GM21423 (cell line): ENCODE results near the gene HOXD13.

Source experiments
- ATAC-seq: cut with Tn5 transposase; IDR thresholded peaks from one replicate; pipeline ENCODE4 v1.9.1; 2021; ENCODE audit warnings: mild to moderate bottlenecking, moderate library complexity; ENCODE audit not compliant: unreplicated experiment

HOXD13 gene

DNA sequence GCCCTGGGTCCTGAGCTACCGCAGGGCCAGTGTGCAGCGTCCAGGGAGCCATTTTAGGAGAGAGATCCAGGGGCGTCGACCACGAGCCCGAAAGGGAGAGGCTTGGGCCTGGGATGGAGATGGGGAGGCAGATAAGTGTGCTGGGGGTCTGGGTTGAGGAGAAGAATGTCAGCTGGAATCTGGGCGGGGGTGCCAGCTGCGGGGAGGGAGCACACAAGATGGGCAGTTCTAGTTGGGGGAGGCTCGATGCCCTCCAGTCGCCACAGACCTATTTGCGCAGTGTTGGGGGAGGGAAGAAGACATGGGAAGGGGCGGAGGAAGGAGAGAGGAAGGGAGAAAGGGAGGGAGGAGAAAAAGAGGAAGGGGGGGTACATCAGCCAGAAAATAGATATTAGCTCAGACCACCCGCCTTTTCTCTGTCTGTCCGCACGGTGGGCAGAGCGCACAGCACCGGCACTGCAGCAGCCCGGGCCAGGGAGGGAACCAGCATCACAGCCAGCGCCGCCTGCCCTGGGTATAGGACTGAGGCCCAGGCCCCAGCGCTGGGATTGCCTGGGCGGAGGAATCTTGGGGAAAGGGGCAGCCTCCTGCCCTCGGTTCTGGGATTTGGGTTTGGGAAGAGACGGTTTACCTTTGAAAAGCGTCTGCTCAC is 12.7 kb downstream of the HOXD13 start:
- no peak for ATAC-seq

DNA sequence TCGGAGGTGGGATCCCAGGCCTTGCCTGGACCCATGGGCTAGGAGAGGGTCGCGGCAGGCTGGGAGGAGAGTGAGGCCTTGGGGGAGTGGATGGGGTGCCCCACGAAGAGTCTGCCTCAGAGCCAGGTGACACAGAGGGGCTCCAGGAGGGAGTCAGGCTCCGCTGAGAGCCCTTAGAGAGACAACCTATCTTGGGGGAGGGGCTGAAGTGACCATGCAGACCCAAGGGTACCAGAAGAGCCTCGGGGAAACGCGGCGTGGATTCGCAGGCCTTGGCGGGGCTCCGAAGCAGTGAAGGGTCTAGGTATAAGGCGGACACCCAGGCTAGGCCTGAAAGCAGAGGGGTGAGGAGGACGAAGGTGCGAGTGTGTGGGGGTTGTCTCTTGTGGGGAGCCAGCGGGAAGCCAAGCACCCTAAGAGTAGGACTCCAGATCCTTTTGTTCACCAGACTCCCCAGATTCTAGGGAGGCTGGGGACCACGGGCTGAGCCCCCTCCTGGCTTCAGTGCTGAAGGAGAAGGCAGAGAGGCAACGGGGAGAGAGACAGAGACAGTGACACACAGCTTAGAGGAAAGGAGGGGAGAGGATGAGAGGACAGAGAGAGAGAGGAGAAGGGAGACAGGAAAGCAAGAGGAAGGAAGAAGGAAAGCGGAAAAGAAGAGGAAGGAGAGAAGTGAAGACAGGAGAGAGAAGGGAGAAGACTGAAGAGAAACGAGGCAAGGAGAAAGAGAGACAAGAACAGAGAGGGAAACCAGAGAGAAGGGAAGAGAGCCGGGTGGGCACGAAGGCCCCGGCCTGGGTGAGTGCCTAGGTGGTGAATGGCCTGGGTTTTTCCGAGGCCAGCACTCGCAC is 13.4 kb downstream of the HOXD13 start:
- no peak for ATAC-seq

DNA sequence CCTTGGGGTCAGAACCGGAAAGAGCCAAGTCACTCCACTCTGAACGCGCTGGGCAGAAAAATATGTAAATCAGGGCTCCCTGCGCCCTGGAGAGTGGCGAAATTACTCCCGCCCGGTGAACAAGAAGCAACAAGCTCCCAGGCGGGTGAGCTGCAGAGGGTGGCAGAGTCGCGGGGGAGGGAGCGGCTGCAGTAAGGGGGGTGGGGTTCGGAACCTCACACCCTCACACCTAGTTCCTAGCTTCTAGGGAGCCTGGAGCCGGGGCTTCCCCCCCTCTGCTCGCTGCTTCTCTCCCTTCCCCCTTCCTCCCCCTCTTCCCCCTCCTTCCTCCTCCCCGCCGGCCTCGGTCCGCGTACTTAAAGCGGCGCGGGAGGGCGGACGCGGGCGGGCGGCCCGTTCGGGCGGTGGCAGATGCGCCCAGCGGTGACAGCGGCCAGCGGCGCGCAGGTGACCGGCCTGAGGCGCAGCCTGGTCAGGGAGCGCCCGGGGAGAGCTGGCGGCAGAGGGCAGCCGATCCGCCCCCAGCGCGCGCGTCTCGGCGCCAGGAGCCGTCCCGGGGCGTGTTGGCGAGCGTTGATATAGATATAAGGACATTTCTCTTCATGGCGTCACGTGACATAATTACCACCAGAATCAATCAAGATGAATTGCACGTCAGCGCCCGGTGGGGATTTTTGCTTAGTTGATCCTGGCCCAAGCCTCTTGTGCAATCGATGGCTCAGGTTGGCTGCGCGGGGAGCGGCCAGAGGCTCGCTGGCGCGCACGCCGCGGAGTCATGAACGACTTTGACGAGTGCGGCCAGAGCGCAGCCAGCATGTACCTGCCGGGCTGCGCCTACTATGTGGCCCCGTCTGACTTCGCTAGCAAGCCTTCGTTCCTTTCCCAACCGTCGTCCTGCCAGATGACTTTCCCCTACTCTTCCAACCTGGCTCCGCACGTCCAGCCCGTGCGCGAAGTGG is 14.3 kb downstream of the HOXD13 start, which contains the start of gene HOXD11:
HOXD11 (plus strand) TSS at position 700 of the 959 bp plus-strand sequence; CDS start at position 776, 76 bp downstream.
- no peak for ATAC-seq

DNA sequence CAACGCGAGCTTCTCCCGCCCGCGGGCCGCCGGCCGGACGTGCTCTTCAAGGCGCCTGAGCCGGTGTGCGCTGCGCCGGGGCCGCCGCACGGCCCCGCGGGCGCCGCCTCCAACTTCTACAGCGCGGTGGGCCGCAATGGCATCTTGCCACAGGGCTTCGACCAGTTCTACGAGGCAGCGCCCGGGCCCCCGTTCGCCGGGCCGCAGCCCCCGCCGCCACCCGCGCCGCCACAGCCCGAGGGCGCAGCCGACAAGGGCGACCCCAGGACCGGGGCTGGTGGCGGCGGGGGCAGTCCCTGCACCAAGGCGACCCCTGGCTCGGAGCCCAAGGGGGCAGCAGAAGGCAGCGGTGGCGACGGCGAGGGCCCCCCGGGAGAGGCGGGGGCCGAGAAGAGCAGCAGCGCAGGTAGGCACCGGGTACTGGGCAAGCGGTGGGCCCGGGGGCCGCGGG is 15.2 kb downstream of the HOXD13 start:
- no peak for ATAC-seq

DNA sequence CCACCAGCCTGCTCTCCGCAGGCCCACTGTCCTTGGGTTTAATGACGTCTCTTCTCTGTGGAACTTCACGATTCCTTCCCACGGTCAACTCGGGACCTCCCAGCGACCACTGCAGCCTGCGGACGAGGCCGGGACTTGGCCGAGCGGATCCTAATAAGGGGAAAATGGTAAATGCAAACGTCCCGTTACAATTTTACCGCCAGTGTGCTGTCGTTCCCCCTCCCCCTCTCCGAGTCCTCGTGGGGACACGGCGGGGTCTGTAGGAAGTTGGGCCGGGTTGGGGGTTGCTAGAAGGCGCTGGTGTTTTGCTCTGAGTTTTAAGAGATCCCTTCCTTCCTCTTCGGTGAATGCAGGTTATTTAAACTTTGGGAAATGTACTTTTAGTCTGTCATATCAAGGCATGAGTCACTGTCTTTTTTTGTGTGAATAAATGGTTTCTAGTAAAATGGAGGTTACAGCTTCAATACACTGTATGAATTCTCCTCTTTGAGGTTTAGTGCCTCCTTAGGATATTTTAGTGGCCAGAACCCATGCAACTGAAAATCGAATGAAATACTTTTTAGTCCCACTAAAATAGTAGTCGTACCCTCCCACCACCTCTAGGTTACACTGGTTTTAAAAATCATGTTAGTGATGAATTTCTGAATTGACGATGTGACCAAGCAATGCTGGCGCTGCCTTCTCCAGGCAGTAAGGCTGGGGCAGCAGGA is 16.8 kb downstream of the HOXD13 start:
- no peak for ATAC-seq

DNA sequence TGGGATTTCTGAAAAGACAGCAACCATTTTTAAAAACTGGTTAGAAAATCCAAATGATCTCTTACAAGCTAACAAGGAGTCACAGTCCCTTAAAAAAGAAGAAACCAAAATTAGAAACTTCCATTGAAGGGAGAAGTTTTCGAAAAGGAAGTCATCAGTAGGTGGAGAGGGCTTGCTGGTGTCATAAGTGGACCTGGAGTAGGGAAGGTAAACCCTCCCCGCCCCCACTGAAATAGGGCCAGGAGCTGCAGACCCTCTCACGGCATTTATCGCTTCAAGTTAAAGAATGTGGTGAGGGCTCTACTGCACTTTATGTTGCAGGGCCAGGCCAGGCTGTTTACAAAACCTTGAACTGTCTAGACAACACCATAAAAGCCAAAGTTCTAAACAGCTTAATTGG is 17.4 kb downstream of the HOXD13 start:
- no peak for ATAC-seq

DNA sequence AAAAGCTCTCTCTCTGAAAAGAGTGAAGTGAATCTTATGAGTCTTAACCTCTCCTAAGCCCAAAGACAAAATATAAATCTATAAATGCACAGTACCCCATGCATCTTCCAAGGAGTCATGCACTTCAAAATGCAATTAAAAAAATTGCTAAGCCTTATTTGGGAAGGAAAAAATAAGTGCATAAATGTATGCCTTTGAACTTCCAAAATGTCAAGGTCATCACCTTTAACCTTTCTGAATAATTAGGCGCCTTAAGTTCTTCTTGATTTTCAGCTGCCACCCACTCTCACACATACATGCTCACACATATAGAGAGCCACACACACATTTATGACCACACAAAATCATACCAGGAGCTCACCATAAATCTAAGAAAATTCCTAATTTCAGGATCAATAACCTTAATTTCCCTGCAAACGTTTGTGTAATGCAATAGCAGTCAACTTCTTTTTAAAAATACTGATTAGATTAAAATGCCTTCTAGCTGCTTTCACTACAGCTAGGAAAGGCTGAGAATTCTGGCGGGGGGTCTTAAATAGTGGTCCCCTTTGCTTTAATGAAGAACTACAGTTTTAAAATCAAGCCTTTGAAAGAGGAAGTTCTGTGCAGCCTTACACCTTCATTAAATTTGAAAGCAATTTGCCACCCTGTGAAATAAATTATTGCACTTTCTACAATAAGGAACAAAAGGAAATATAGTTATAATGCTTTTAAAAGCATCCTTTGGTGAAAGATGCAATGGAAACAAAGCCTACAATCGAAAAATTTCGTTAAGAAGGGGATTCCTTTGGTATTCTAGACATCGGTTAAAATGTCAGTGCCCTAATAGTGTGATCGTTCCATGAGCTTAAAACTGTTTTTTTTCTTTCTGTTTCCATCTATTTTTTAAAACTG is 18.1 kb downstream of the HOXD13 start:
- ATAC-seq = no peak

DNA sequence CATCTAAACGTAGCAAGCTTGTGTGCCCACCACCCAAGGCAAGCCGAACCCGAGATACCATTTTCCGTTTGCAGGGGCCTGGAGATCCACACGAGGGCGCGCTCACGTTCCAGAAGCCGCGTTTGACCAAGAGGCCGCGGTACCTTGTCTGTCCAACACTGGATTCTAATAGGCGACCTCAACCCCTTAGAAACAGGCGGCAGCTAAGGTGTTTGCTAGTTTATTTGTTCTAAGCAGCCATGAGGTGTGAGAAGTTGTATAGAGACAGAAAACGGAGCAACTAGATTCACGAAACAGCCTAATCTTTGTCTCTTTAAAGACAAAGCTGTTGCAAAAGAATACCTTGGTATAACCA is 18.8 kb downstream of the HOXD13 start:
- ATAC-seq = no peak

DNA sequence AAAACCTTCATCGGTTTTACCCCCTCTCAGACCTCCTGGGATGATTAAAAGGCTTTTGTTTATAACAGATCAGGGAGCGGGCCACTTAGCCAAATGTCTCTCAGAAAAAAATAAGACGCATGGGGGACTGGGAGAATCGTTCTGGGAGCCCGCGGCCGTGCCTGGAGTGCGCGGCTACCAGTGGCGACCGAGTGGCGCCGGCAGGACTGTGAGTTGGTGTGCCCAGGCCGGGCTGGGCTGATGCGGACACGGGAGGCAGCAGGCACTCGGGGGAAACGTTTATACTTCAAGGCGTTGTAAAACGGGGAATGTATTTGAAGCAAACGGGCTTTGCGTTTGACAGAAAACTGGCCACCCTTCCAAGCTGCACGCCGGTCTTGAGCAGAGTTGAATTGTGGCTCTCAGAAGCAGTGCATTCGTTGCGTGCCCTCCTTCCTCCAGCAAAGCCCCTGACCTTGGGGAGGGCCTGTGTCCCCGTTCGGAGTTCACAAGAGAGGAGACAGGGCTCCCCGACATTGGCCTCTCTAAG is 19.4 kb downstream of the HOXD13 start:
- no peak for ATAC-seq

DNA sequence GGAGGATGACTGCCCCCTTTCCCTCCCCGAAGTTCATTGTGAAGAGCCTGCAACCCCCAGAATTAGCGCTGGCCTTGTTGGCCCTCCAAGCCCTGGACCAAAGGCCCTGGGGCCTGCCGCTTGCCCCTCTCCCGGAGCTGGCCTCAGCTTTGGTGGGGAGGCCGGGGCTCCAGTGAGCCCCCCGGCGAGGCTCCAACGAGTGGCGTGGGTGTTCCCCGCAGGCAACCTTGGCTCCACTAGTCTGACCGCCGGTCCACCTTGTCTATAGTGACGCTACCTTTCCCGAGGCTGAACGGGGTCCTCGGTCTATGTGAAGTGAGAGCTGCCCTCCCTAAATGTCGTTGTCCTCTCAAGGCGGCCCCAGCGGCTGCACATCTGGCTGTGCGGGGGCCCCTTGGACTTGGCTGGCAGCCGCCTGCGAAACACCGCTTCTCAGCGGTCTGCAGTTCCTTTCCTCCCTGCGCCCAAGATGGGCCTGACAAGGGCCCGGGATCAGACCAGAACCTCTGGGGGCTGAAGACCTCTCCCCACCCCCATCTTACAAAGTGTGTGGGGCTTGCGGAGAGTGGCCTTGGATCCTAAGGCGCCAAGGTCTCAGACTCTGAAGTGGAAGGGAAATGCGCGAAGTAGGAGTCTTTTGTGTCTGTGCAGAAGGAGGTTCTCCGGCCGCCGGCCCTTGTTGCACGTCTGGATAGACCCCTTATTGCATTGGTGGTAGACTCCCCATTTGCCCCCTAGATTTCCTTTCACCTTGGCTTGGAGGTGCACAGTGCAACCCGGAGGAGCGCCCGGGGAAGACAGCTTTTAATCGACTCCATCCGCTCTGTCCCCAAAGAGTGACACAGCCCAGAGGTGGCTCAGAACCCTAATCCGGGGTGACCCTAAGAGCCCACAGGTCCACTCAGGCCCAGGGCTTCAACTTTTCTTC is 20.1 kb downstream of the HOXD13 start:
- ATAC-seq = no peak

DNA sequence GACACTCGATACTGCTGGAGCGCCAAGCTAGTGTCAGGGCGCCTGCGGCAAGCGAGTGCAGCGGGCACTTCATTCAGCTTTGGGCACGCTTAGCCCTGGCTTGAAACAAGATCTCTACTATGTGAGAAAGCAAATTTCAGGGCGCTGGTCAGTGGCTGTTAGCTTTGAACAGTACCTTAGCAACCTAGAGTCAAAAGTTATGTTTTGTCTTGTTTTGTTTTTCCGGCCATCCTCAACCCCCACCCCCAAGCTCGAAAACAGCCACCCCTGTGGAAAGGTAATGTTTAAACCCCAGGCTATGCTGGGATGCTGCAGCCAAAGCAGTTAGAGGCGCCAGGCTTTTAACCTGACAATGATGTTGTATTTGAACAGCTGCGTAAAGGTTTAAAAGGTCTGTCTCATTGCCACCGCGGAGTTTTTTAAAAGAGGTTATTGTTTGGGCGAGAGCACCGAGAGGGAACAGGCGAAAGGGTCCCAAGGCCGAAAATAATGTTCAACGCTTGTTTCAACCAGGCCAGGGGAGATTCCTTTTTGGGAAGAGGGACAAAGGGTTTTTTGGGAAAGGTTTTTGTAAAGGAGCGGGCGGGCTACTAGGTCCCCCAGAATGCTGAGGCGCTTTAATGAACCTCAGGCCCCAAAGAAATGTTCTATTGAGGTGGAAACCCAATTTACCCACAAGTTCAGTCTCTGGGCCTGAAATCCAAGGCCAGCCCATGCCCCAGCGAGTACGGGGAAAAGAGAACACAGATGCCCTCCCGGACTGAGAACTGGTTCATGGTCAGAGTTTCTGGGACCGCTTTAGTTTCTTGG is 21.8 kb downstream of the HOXD13 start:
- ATAC-seq = no peak

DNA sequence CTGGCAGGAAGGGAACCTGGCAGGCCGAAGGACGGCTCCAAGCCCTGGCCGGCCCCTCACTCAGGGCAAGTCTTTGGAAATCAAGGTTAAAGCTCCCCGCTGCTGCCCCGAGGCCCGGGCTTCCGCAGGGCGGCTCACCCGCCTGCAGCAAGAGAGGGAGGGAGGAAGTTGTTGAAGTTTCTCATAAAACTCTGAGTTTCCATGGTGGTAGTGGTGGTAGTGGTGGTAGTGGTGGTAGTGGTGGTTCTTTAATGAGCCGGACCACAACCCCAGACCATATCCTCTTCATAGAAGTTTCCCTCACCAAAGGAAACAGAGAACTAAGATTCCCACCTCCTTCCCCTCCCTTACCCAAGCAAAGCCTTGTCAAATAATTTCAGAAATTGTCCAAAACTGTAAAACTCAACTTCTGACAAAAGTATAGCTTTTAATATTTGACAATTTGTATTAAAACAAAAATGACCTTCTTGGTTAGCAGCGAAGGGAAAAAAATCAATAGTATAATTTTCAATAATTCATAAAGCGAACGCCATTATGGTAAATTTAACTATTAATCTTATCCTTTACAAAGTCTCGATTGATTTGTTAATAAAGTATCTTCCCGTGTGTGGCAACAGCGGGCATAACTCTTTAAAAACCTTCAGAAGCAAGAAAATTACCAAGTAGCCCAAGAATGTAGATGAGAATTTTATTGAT is 22.6 kb downstream of the HOXD13 start:
- ATAC-seq = no peak

DNA sequence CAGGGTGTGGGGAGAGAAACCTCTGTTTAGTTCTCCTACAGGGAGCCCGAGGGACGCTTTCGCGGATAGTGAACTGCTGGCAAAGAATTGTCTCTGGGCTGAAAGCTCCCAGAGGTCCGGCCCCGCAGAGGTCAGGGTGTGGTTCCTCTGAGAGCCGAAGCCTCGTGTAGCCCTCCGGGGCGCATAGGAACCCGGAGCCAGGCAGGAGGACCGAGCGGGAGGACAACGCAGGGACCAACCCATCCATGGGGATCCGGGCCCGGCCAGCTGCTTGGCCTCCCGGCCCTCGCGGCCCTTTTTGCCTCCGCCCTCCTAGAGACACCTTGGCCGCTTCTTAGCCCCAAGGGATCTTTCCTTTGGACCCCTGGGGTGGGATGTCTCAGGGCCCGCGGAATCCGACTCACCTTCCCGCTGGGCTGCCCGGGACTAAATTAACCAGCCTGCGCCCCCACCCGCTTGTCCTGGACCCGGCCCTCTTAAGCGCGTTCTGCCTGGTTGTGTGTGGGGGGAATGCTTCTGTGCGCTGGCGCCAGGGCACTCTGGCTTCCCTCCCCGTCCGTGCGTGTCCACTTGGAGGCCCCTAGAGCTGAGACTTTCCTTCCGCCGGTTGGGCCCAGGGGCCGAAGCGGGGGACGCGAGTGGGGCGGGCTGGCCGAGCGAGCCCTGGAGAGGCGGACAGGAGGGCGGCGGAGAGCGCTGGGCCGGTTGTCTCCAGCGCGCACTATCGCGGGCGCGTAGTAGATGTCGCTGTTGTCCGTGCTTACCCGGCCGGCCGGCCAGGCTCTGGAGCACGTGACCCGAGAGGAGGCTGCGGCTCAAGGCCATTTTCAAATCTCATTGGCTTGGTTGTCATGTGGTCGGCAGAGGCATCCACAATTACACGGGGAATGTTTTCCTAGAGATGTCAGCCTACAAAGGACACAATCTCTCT is 23.6 kb downstream of the HOXD13 start, which contains the start of gene HOXD10:
HOXD10 (plus strand) TSS at position 896 of the 931 bp plus-strand sequence. CDS start 56 bp downstream, outside the sequence.
- ATAC-seq = no peak

DNA sequence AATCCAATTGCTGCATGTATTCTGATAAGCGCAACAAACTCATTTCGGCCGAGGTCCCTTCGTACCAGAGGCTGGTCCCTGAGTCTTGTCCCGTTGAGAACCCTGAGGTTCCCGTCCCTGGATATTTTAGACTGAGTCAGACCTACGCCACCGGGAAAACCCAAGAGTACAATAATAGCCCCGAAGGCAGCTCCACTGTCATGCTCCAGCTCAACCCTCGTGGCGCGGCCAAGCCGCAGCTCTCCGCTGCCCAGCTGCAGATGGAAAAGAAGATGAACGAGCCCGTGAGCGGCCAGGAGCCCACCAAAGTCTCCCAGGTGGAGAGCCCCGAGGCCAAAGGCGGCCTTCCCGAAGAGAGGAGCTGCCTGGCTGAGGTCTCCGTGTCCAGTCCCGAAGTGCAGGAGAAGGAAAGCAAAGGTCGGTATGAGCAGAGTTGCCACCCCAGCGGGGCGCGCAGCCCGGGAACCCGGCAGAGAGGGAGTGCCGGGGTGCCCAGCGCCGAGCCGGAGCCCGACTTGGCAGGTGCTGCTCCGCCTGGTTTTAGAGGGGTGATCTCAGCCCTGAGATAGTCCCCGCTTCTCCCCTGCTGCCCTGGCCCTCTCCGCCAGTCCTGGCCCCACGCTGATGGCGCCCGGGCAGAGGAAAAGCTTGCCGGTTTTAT is 24.8 kb downstream of the HOXD13 start:
- no peak for ATAC-seq

DNA sequence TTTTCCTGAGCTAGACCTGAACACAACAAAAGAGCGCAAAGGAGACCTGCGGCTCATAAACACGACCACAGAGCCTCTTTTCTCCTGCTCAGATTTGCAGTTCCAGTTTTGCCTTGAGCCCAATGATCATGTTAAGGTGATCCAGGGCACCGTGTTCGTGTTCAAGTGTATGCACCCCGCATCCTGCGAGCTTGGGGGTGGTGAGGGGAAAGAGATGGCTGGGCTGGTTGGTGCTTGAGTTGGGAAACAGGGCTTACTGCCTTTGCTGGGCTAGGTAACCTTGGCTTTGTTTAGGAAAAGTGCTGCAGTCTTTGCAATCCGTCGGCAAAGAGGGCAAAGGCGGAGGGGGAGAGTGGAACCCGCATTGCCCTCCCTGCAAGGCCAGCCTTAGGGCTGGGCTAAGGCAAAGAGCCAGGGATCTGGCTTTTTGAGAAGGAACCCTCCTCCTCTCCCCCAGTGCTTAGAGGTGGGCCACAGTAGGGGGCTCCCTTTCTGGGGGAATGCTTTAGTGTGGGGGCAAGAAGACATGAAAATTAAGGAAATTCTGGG is 25.4 kb downstream of the HOXD13 start:
- ATAC-seq = no peak
